ENCODE measurements around the gene PDE1A. TPM values are rescaled to one million over a fixed set of nuclear protein-coding genes. Genes with fewer than 3 reads are reported as not detected.

Gene PDE1A
- total and polyA plus RNA-seq, 10 of the 15 experiments (the other 5 are each of a cell fraction or from before 2014, with no cell fraction given) = 1.1 TPM; not detected in 9

GRCh38 chr2:182163878-182164277 is 263.0 kb downstream of the PDE1A start:
- H3K4me2 ChIP-seq (ENCODE audit: control insufficient read depth, insufficient read depth) = no peak overlapping the region
- no peak for DNase-seq (ENCODE audit: low read depth, low spot score)
- ATAC-seq = no peak
- H3K9me3 ChIP-seq (replicated peaks; ENCODE audit: control insufficient read depth, insufficient read depth, low read length) = no peaks in the 10 kb centered on the region
- no peak overlapping the region for H3K27ac ChIP-seq (ENCODE audit: control insufficient read depth, insufficient read depth)
- H4K20me1 ChIP-seq (ENCODE audit: control insufficient read depth, insufficient read depth) = no peaks in the 10 kb centered on the region
- ChIA-PET SMC1A (ENCODE audit: uncharacterized antibody, unreplicated experiment) (no interaction called here), RAD21 (ENCODE audit: unreplicated experiment) (no interaction called here), POLR2A (no interaction called here), CTCF (no interaction called here)
- no peak overlapping the region for H3K4me3 ChIP-seq
- H3K4me1 ChIP-seq (ENCODE audit: control insufficient read depth, insufficient read depth, low read length) = no peaks in the 10 kb centered on the region
- H3K79me2 ChIP-seq (ENCODE audit: control insufficient read depth, insufficient read depth, low read length) = no peaks in the 10 kb centered on the region
- 46% methylated on average over 3 of the region's 3 CpGs for WGBS (ENCODE audit: insufficient coverage, insufficient replicate concordance, low lambda C conversion rate, missing lambda C conversion rate)
- H3K36me3 ChIP-seq (ENCODE audit: control insufficient read depth in 2 of 2, insufficient read depth in 2 of 2, low read length in 1 of 2) = no peaks in the 10 kb centered on the region
- H3K9ac ChIP-seq (ENCODE audit: control insufficient read depth, insufficient read depth, low read length) = no peak overlapping the region
- TF ChIP-seq ZSCAN29 (IDR thresholded peaks at IDR 0.05) = no peak
- no peak for TF ChIP-seq CEBPB (IDR thresholded peaks at IDR 0.05; ENCODE audit: borderline replicate concordance in 1 of 2, low read depth in 2 of 2, low read length in 2 of 2)
- TF ChIP-seq, protein P1, sequence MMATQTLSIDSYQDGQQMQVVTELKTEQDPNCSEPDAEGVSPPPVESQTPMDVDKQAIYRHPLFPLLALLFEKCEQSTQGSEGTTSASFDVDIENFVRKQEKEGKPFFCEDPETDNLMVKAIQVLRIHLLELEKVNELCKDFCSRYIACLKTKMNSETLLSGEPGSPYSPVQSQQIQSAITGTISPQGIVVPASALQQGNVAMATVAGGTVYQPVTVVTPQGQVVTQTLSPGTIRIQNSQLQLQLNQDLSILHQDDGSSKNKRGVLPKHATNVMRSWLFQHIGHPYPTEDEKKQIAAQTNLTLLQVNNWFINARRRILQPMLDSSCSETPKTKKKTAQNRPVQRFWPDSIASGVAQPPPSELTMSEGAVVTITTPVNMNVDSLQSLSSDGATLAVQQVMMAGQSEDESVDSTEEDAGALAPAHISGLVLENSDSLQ (IDR thresholded peaks at IDR 0.05) = no peak
- intact Hi-C loops (cut with micrococcal nuclease; ENCODE audit: unreplicated experiment) = no loop called here
- H3K27me3 ChIP-seq (replicated peaks in 1 of 2; ENCODE audit: control insufficient read depth in 2 of 2, insufficient read depth in 2 of 2, low read length in 1 of 2) = no peaks in the 10 kb centered on the region
- H2AFZ ChIP-seq (ENCODE audit: control insufficient read depth, low read depth, low read length) = no peak overlapping the region
- in situ Hi-C loops (cut with MboI) = no loop called here
- no TSS peak for BruUV-seq (replicated peaks)
- FAIRE-seq = no peak

DNA sequence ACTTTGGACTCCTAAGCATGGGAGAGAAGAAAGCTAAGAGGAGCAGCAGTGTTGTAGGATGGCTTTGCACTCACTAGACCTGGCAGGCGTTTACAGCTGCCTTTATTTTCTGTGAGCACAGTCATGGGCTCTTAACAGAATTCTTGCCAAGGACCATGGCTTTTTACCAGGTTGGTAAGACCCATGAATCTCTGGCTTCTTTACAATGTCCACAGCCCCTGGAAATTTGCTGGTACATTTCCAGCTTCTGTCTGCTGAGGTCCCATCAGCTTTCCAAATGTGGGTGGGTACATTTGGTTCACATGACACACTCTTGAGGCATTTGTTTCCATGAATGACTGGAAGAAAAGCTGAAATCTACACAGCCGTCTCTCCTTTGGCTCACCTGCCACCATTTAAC is 278.5 kb downstream of the PDE1A start:
- 27% methylated on average over 2 of the region's 2 CpGs for WGBS (ENCODE audit: insufficient coverage, insufficient replicate concordance, low lambda C conversion rate, missing lambda C conversion rate)
- H3K27me3 ChIP-seq (replicated peaks in 1 of 2; ENCODE audit: control insufficient read depth in 2 of 2, insufficient read depth in 2 of 2, low read length in 1 of 2) = no peaks in the 10 kb centered on the region
- H4K20me1 ChIP-seq (ENCODE audit: control insufficient read depth, insufficient read depth) = no peaks in the 10 kb centered on the region
- BruUV-seq (replicated peaks) = no TSS peak
- RAD21 ChIA-PET (ENCODE audit: unreplicated experiment) = no interaction called here
- POLR2A ChIA-PET = no interaction called here
- H3K36me3 ChIP-seq (ENCODE audit: control insufficient read depth in 2 of 2, insufficient read depth in 2 of 2, low read length in 1 of 2) = no peaks in the 10 kb centered on the region
- no peaks in the 10 kb centered on the region for H3K4me1 ChIP-seq (ENCODE audit: control insufficient read depth, insufficient read depth, low read length)
- H3K4me2 ChIP-seq (ENCODE audit: control insufficient read depth, insufficient read depth) = no peak overlapping the region
- no peaks in the 10 kb centered on the region for H3K79me2 ChIP-seq (ENCODE audit: control insufficient read depth, insufficient read depth, low read length)
- intact Hi-C loops (cut with micrococcal nuclease; ENCODE audit: unreplicated experiment) (no loop called here), in situ Hi-C loops (cut with MboI) (no loop called here)
- TF ChIP-seq, protein P2, sequence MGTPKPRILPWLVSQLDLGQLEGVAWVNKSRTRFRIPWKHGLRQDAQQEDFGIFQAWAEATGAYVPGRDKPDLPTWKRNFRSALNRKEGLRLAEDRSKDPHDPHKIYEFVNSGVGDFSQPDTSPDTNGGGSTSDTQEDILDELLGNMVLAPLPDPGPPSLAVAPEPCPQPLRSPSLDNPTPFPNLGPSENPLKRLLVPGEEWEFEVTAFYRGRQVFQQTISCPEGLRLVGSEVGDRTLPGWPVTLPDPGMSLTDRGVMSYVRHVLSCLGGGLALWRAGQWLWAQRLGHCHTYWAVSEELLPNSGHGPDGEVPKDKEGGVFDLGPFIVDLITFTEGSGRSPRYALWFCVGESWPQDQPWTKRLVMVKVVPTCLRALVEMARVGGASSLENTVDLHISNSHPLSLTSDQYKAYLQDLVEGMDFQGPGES (IDR thresholded peaks at IDR 0.05) = no peak
- TF ChIP-seq TCF7 (IDR thresholded peaks at IDR 0.05; ENCODE audit: borderline replicate concordance) (no peak), BRCA1 (IDR thresholded peaks at IDR 0.05; ENCODE audit: low read depth, low read length) (no peak), ESRRA (IDR thresholded peaks at IDR 0.05; ENCODE audit: low read length) (no peak), E4F1 (IDR thresholded peaks at IDR 0.05; ENCODE audit: borderline replicate concordance, partially characterized antibody) (no peak), SUZ12 (IDR thresholded peaks at IDR 0.05; ENCODE audit: unreplicated experiment) (no peak)
- DNase-seq (ENCODE audit: low read depth, low spot score) (no peak), ATAC-seq (no peak), FAIRE-seq (no peak)
- CTCF ChIA-PET = no interaction called here
- H3K27ac ChIP-seq (ENCODE audit: control insufficient read depth, insufficient read depth) = no peak overlapping the region
- SMC1A ChIA-PET (ENCODE audit: uncharacterized antibody, unreplicated experiment) = no interaction called here
- no peak overlapping the region for H3K9ac ChIP-seq (ENCODE audit: control insufficient read depth, insufficient read depth, low read length)
- H3K4me3 ChIP-seq = no peak overlapping the region
- no peaks in the 10 kb centered on the region for H3K9me3 ChIP-seq (replicated peaks; ENCODE audit: control insufficient read depth, insufficient read depth, low read length)
- no peak overlapping the region for H2AFZ ChIP-seq (ENCODE audit: control insufficient read depth, low read depth, low read length)

Measured in GM12878 (cell line).